ENCODE data around the gene HLA-E.
"Not testable (repeated sequence)": the region's sequence is repeated elsewhere in the genome, so short reads cannot be mapped to it uniquely, and the experiment has no call there.

HLA-E gene

DNA sequence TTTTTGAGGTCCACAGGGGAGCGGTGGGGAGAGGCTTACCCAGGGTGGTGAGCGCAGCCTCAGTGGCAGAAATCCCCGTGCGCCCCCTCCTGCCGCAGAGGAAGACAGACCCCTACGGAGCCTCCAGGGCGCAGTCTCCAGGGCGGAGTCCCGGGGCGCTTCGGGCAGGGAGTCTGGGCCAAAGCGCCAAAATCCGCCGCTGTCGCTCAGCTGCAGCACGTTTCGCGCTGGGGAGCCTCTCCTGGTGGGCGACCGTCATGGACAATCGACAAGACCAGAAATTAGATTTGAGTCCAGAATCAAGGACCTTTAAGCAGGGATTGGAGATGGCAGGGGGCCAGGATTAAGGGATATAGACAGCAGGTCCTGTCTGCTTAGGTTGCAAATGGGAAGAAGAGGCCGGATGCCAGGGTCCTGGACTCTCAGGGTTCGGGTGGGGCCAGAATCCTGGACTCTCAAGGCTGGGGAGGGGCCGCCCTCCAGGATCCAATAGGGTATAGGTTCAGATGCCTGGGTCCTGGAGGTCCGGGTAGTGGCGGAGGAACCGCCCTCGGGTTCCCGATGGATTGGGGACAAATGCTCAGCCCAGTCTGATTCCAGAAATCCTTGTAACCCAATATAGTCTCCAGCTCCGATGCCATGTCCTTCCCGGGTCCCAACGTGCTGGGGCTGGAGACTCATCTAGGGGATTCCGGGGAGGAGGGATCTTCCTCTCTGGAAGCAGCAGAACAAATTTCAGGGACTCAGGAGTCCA lies 7.9 kb upstream of the HLA-E start:
- no peak for DNase-seq (ENCODE audit: low spot score)

- DNase-seq (ENCODE audit: low spot score): peak; percentile 29
Measured at GRCh38 chr6:30481965-30482644, 7.2 kb upstream of the HLA-E start.

DNA sequence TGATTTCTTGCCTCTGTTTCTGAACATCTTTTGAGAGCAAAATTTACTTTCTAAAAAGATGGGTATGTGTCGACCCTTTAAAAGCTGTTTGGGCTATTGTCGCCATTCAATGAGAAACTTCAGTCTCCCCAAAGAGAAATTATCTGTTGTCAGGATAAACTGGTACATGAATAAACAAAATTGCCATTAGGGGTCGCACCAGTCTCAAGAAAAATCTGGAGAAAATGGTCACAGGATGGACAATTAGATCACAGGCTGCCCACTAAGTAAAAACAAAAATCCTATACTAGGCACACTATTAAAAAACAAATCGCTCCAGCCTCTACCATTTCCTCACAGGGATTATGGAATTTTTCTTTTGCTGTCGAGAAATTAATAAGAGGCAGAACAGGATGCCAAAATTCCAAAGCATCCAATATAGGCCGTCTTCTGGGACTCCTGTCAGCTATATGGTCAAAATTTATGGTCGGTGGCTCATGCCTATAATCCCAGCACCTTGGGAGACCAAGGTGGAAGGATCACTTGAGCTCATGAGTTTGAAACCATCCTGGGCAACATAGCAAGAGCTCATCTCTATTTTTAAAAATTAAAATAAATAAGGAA lies 5.5 kb upstream of the HLA-E start:
- peak; percentile 58 for DNase-seq (ENCODE audit: low spot score)

DNA sequence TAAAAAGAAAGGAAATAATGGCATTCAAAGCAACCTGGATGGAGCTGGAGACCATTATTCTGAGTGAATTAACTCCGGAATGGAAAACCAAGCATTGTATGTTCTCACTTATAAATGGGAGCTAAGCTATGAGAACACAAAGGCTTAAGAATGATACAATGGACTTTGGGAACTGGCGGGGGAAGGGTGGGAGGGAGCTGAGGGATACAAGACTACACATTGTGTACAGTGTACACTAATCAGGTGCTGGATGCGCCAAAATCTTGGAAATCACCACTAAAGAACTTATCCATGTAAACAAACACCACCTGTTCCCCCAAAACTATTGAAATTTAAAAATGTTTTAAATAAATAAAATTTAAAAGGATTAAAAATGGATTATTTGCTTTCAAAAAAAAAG lies 4.1 kb upstream of the HLA-E start:
- no peak for DNase-seq (ENCODE audit: low spot score)

- DNase-seq (ENCODE audit: low spot score): no peak
Measured at GRCh38 chr6:30487926-30488325, 1.4 kb upstream of the HLA-E start.

GRCh38 chr6:30488697-30489080 lies 620 bp upstream of the HLA-E start:
- DNase-seq (ENCODE audit: low spot score): not testable (repeated sequence)

GRCh38 chr6:30490026-30490876 lies 942 bp downstream of the HLA-E start:
- peak; percentile 66 for DNase-seq (ENCODE audit: low spot score)

- not testable (repeated sequence) for DNase-seq (ENCODE audit: low spot score)
Measured at GRCh38 chr6:30491291-30491953, 2.1 kb downstream of the HLA-E start.

DNA sequence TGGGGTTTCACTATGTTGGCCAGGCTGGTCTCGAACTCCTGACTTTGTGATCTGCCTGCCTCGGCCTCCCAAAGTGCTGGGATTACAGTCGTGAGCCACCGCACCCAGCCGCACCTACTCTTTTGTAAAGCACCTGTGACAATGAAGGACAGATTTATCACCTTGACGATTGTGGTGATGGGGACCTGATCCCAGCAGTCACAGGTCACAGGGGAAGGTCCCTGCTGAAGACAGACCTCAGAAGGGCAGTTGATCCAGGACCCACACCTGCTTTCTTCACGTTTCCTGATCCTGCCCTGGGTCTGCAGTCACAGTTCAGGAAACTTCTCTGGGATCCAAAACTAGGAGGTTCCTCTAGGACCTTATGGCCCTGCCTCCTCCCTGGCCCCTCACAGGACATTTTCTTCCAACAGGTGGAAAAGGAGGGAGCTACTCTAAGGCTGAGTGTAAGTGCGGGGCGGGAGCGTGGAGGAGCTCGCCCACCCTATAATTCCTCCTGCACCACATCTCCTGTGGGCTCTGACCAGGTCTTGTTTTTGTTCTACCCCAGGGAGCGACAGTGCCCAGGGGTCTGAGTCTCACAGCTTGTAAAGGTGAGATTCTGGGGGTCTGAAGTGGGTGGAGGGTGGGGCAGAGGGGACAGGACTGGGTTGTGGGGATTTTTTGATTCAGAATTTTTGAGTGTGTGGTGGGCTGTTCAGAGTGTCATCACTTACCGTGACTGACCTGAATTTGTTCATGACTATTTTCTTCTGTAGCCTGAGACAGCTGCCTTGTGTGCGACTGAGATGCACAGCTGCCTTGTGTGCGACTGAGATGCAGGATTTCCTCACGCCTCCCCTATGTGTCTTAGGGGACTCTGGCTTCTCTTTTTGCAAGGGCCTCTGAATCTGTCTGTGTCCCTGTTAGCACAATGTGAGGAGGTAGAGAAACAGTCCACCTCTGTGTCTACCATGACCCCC lies 3.0 kb downstream of the HLA-E start:
- no peak for DNase-seq (ENCODE audit: low spot score)

- no peak for DNase-seq (ENCODE audit: low spot score)
Measured at GRCh38 chr6:30493643-30494250, 4.4 kb downstream of the HLA-E start.

DNA sequence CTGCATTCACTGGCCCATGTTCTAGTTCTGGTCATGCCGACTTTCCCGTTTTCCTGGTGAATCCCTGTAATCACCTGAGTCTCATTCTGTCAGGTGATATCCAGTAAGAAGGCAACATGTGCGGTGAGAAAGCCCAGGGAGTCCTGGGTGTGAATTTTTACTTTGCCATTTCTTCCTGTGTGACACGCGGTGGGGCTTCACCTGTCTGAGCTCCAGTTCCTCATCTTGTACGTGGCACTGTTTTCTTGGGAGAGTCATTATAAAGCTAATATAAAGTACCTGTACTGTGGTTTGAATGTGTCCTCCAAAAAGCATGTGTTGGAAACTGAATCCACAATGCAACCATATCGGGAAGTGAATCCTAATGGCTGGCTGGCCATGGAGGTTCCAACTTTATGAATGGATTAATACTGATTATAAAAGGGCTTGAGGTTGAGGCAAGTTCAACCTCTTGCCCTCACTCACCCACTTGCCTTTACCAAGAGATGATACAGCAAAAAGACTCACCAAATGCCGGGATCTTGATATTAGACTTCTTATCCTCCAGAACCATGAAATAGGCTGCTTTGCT lies 5.1 kb downstream of the HLA-E start:
- DNase-seq (ENCODE audit: low spot score): no peak

DNA sequence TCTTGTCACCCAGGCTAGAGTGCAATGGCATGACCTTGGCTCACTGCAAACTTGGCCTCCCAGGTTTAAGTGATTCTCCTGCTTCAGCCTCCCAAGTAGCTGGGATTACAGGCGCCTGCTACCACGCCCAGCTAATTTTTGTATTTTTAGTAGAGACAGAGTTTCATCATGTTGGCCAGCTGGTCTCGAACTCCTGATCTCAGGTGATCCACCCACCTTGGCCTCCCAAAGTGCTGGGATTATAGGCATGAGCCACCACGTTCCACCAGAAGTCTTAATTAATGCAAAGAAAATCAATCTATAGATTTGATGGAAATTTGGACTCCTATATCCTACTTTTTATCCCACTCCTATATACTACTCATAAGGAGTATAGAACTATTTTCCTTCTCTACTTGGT lies 5.8 kb downstream of the HLA-E start:
- not testable (repeated sequence) for DNase-seq (ENCODE audit: low spot score)

GRCh38 chr6:30495993-30496392 lies 6.7 kb downstream of the HLA-E start:
- DNase-seq (ENCODE audit: low spot score): no peak

GRCh38 chr6:30497261-30497599 lies 7.9 kb downstream of the HLA-E start:
- not testable (repeated sequence) for DNase-seq (ENCODE audit: low spot score)

DNA sequence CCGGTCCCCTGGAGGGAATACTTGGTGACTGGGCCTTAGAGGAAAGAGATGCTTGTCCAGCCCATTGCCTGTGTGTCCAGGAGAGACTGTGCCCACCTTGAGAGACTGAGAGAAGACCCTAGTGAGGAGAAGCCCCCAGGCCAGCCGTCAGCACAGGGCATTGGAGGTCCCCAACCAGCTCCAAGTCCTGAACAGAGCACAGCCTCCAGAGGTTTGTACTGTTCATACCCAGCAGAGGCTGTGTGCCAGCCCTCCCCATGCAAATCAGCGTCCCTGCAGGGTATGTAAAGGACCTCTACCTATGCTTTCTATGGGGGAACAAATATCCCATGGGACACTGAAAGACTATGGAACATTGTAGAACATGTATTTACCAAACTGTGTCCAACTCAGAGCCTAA lies 8.4 kb downstream of the HLA-E start:
- DNase-seq (ENCODE audit: low spot score): no peak

- not testable (repeated sequence) for DNase-seq (ENCODE audit: low spot score)
Measured at GRCh38 chr6:30498705-30499104, 9.4 kb downstream of the HLA-E start.

- DNase-seq (ENCODE audit: low spot score): no peak
Measured at GRCh38 chr6:30500421-30501355, 11.4 kb downstream of the HLA-E start.
